Measurements from ENCODE around the gene CRAMP1.

DNA sequence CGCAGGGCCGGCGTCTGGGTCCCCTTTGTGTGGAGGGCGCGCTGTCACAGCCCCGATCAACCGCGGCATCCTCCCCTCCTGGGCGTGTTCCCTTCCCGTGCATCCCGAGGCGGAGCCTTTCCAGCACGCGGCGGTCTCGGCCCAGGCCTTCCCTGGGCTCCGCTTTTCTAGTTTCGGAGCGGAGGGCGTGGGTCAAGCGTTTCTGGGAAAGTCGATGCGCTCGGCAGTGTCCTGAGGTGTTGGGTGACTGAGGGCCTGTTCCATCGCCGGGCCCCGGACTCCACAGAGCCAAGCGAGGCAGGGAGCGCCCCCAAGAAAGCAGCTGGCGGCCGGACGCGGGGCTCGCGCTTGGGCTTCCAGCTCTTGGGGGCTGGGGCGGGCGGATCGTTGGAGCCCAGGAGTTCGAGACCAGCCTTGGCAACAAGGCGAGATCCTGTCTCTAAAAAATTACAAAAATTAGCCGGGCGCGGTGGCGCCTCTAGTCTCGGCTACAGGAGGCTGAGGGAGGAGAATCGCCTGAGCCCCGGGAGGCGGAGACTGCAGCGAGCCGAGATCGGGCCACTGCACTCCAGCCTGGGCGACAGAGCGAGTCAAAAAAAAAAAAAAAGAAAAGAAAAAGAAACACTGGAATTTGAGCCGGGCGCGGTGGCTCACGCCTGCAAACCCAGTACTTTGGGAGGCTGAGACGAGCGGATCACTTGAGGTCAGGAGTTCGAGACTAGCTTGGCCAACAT lies 1.1 kb upstream of the CRAMP1 start:
- TF ChIP-seq SIN3A (IDR thresholded peaks at IDR 0.05; ENCODE audit: borderline replicate concordance, insufficient read depth, low read depth, low read length): no peak
- TF ChIP-seq, protein P1, sequence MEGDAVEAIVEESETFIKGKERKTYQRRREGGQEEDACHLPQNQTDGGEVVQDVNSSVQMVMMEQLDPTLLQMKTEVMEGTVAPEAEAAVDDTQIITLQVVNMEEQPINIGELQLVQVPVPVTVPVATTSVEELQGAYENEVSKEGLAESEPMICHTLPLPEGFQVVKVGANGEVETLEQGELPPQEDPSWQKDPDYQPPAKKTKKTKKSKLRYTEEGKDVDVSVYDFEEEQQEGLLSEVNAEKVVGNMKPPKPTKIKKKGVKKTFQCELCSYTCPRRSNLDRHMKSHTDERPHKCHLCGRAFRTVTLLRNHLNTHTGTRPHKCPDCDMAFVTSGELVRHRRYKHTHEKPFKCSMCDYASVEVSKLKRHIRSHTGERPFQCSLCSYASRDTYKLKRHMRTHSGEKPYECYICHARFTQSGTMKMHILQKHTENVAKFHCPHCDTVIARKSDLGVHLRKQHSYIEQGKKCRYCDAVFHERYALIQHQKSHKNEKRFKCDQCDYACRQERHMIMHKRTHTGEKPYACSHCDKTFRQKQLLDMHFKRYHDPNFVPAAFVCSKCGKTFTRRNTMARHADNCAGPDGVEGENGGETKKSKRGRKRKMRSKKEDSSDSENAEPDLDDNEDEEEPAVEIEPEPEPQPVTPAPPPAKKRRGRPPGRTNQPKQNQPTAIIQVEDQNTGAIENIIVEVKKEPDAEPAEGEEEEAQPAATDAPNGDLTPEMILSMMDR (IDR thresholded peaks at IDR 0.05): no peak
